Endothelial cell of umbilical vein (primary cell): ENCODE results near the gene ECE2. TPM values are rescaled to one million over a fixed set of nuclear protein-coding genes. Genes with fewer than 3 reads are reported as not detected.

Source experiments
- BruUV-seq: library from RNA; stranded (reverse); fragments of 400-500 nt; replicated peaks from 2 replicates; lab custom pipeline; 2021; lab: Mats Ljungman, UMichigan
- CTCF ChIA-PET: fragments of 300-600, 350-600 bp; sonication (Branson Sonifier 250); formaldehyde crosslinking; loops from one replicate; lab custom pipeline; 2021; ENCODE audit warnings: antibody characterized with exemption, inconsistent platforms; lab: Charles Lee
- POLR2A ChIA-PET: fragments of 300-600, 350-600 bp; sonication (Branson Sonifier 250); formaldehyde crosslinking; loops from one replicate; lab custom pipeline; 2021; ENCODE audit warnings: antibody characterized with exemption, inconsistent platforms; lab: Charles Lee
- DNase-seq: peaks from one replicate; pipeline ENCODE4 v3.0.0-alpha.2; 2011; ENCODE audit warnings: low read depth, low spot score
- FAIRE-seq: peaks from 2 replicates; lab custom pipeline; 2011; peaks lifted over from hg19 to GRCh38; lab: Jason Lieb, UNC
- H2AFZ ChIP-seq: 2 replicates; pipeline ENCODE4 v1.6.0; 2012; ENCODE audit warnings: low read depth, low read length, control low read depth, inconsistent platforms
- H3K27ac ChIP-seq: 2 replicates; pipeline ENCODE4 v1.5.1; 2011; ENCODE audit warnings: low read depth, mild to moderate bottlenecking, control low read depth, low read length, moderate library complexity; ENCODE audit not compliant: insufficient read depth
- H3K27me3 ChIP-seq, 2 experiments: 2 replicates each; pipeline versions ENCODE4 v1.6.0 to v1.6.1; 2011; ENCODE audit warnings: low read length in 2 of 2, mixed read lengths in 1 of 2; ENCODE audit not compliant: control insufficient read depth in 2 of 2, insufficient read depth in 2 of 2
- H3K36me3 ChIP-seq, 2 experiments: 2 replicates in 1 of 2; 3 replicates in 1 of 2; pipeline ENCODE4 v1.5.1; 2011; ENCODE audit warnings: low read length in 2 of 2, mild to moderate bottlenecking in 1 of 2, moderate library complexity in 1 of 2; ENCODE audit not compliant: control insufficient read depth in 2 of 2, insufficient read depth in 2 of 2; ENCODE audit errors: extremely low read depth in 1 of 2
- H3K4me1 ChIP-seq: 3 replicates; pipeline ENCODE4 v1.5.1; 2011; ENCODE audit warnings: mild to moderate bottlenecking, low read length; ENCODE audit not compliant: control insufficient read depth, insufficient read depth; ENCODE audit errors: extremely low read depth
- H3K4me2 ChIP-seq: 2 replicates; pipeline ENCODE4 v1.6.1; 2011; ENCODE audit warnings: low read length, control low read depth, mixed read lengths; ENCODE audit not compliant: insufficient read depth
- H3K4me3 ChIP-seq, 3 experiments: fragments of 200-600 bp in 1 of 3; sonication (generic), shearing (Covaris generic) in 1 of 3; replicated peaks in 1 of 3; 2 replicates each; pipeline ENCODE4 v1.5.1; 2011 to 2016; ENCODE audit warnings: control low read depth in 3 of 3, low read length in 3 of 3, mild to moderate bottlenecking in 2 of 3, inconsistent platforms in 1 of 3, low read depth in 1 of 3, moderate library complexity in 1 of 3; ENCODE audit not compliant: insufficient read depth in 1 of 3
- H3K79me2 ChIP-seq: 2 replicates; pipeline ENCODE4 v1.6.0; 2012; ENCODE audit warnings: low read length, inconsistent platforms; ENCODE audit not compliant: control insufficient read depth, insufficient read depth
- H3K9ac ChIP-seq: replicated peaks from 2 replicates; pipeline ENCODE3; 2011; ENCODE audit warnings: low read length, control low read depth; ENCODE audit not compliant: insufficient read depth; ENCODE audit errors: extremely low read depth
- H3K9me1 ChIP-seq: replicated peaks from 3 replicates; pipeline ENCODE4 v1.6.0; 2011; ENCODE audit warnings: mild to moderate bottlenecking, low read length; ENCODE audit not compliant: control insufficient read depth, insufficient read depth; ENCODE audit errors: extremely low read depth
- H3K9me3 ChIP-seq: replicated peaks from 2 replicates; pipeline ENCODE4 v1.5.1; 2012; ENCODE audit warnings: low read length, inconsistent platforms; ENCODE audit not compliant: control insufficient read depth, insufficient read depth
- H4K20me1 ChIP-seq: replicated peaks from 2 replicates; pipeline ENCODE3; 2011; ENCODE audit warnings: mild to moderate bottlenecking, low read length; ENCODE audit not compliant: control insufficient read depth, insufficient read depth; ENCODE audit errors: extremely low read depth
- CTCF ChIP-seq, 2 donors: IDR thresholded peaks; 1 replicate in 1 of 2; 2 replicates in 1 of 2; pipeline ENCODE4 v1.5.1; 2011; ENCODE audit warnings: low read length in 2 of 2, mild to moderate bottlenecking in 2 of 2, moderate library complexity in 2 of 2, control low read depth in 1 of 2, inconsistent platforms in 1 of 2, low read depth in 1 of 2; ENCODE audit not compliant: insufficient read depth in 1 of 2; ENCODE audit errors: extremely low read depth in 1 of 2
- EZH2 ChIP-seq: IDR thresholded peaks from 2 replicates; pipeline ENCODE4 v1.6.1; 2012; ENCODE audit warnings: borderline replicate concordance, low read depth, mild to moderate bottlenecking, moderate library complexity, low read length, inconsistent platforms; ENCODE audit not compliant: severe bottlenecking
- FOS ChIP-seq: IDR thresholded peaks from 2 replicates; pipeline ENCODE4 v1.6.1; 2011; ENCODE audit warnings: mild to moderate bottlenecking, low read length, moderate library complexity, borderline replicate concordance; ENCODE audit not compliant: insufficient read depth
- GATA2 ChIP-seq: IDR thresholded peaks from 2 replicates; pipeline ENCODE4 v1.7.0; 2011; ENCODE audit warnings: low read depth, mild to moderate bottlenecking, moderate library complexity, mixed read lengths, low read length; ENCODE audit not compliant: insufficient read length, insufficient read depth
- JUN ChIP-seq: IDR thresholded peaks from 2 replicates; pipeline ENCODE4 v1.6.1; 2011; ENCODE audit warnings: borderline replicate concordance, low read depth; ENCODE audit not compliant: insufficient read length, insufficient read depth
- MAX ChIP-seq: IDR thresholded peaks from 2 replicates; pipeline ENCODE4 v1.6.1; 2011; ENCODE audit not compliant: insufficient read depth, insufficient read length
- MYC ChIP-seq: IDR thresholded peaks from one replicate; pipeline ENCODE4 v1.6.1; 2011; ENCODE audit warnings: mild to moderate bottlenecking, low read depth, low read length
- POLR2A ChIP-seq: IDR thresholded peaks from 2 replicates; pipeline ENCODE4 v1.6.1; 2012; ENCODE audit warnings: low read depth, mild to moderate bottlenecking, control low read depth, low read length
- POLR2AphosphoS5 ChIP-seq: IDR thresholded peaks from 2 replicates; pipeline ENCODE4 v1.6.1; 2012; ENCODE audit warnings: low read depth, mild to moderate bottlenecking, control low read depth, low read length, moderate library complexity; ENCODE audit not compliant: insufficient read depth
- dilution Hi-C: fragments of 300-500 bp; cut with MboI; formaldehyde crosslinking; loops from one replicate; pipeline ENCODE4 v1.15.0; 2019; ENCODE audit warnings: low sequenced_read_pairs; ENCODE audit not compliant: extremely low pct_ligation_motif_present
- intact Hi-C: fragments of 100-400 bp; cut with micrococcal nuclease; formaldehyde crosslinking; loops from one replicate; pipeline ENCODE4 v1.10.0; 2022
- polyA plus RNA-seq, 4 experiments: library from polyadenylated mRNA; depleted of rRNA in 3 of 4; stranded (reverse) in 3 of 4; unstranded in 1 of 4; fragments of >200 nt; gene quantifications; 2 replicates each; pipeline versions ENCODE4 v1.2.1 to v1.2.3, GENCODE V29; 2011 to 2012; ENCODE audit warnings: missing spikeins in 1 of 4
- total RNA-seq: library from RNA; stranded (reverse); gene quantifications from 2 replicates; pipeline ENCODE4 v1.2.3, GENCODE V29; 2021

Gene ECE2
- total and polyA plus RNA-seq, 2 donors (not counting 3 experiments of a cell fraction or from before 2014, with no cell fraction given): not detected

DNA sequence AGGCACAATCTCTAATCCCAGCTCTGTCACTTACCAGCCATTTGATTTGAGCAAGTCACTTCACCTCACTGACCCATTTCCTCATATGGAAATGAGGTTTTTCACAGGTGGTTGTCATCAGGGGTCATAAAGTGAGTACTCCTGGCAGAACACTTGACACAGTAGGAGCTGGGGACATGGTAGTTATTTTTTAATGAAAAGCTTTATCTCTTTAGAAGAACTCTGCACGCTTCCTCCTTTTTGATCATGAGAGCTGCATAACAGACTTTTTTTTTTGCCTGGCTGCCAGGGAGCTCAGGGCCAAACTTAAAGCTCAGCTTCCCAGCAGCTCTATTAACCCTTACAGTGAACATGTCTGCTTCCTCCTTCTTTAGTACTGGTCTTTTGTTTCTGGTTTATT lies 38.0 kb upstream of the ECE2 start:
- Histone ChIP-seq H3K4me2 (no peak overlapping the region), H4K20me1 (no peaks in the 10 kb centered on the region), H3K9me1 (no peaks in the 10 kb centered on the region), H3K9me3 (no peaks in the 10 kb centered on the region), H2AFZ (no peak overlapping the region), H3K36me3 (peaks cover 0 to 5% of the 10 kb centered on the region in 2 experiments), H3K9ac (no peak overlapping the region), H3K27ac (no peak overlapping the region), H3K4me1 (no peaks in the 10 kb centered on the region), H3K27me3 (peaks cover 1% of the 10 kb centered on the region in 2 experiments), H3K79me2 (no peaks in the 10 kb centered on the region), H3K4me3 (no peak overlapping the region)
- TF ChIP-seq MYC (no peak), MAX (no peak), JUN (no peak), POLR2A (no peak), POLR2AphosphoS5 (no peak), FOS (no peak), GATA2 (no peak), CTCF (IDR thresholded peaks at IDR 0.05; ENCODE audit: extremely low read depth in 1 of 2, insufficient read depth in 1 of 2, low read depth in 1 of 2, low read length in 2 of 2) (no peak), EZH2 (no peak)
- dilution Hi-C loops (no loop called here), intact Hi-C loops (no loop called here)
- BruUV-seq: no TSS peak
- POLR2A ChIA-PET: no interaction called here
- CTCF ChIA-PET: interaction anchor here (1.3 to 8.1 kb wide), 3 partner anchors 10 to 341 kb away, joined by 5 to 98 read pairs (median 54); partner anchors contain the start of gene VWA5B2
- DNase-seq: no peak
- no peak for FAIRE-seq
